OCI-LY1 (cell line): ENCODE results near the gene ASCC2.

ENCODE experiments used
- CTCF ChIP-seq: fragments of 200-600 bp; sonication (generic), shearing (Covaris generic); IDR thresholded peaks from 2 replicates; pipeline ENCODE4 v1.5.1; 2017; ENCODE audit warnings: mild to moderate bottlenecking, antibody characterized with exemption, low read length, moderate library complexity, mixed read lengths
- EZH2 ChIP-seq: fragments of 200-600 bp; sonication (generic), shearing (Covaris generic); IDR thresholded peaks from 2 replicates; pipeline ENCODE4 v1.8.0; 2017; ENCODE audit warnings: borderline replicate concordance, mixed run types, mild to moderate bottlenecking, antibody characterized with exemption, low read length, moderate library complexity, mixed read lengths

- TF ChIP-seq CTCF (no peak), EZH2 (no peak)
These were observed 29.8 kb upstream of the ASCC2 start for GRCh38 chr22:29867851-29868250.
